H1 (cell line): ENCODE measurements around the gene HLX. TPM values are rescaled to one million over a fixed set of nuclear protein-coding genes. Genes with fewer than 3 reads are reported as not detected.

Source experiments
- CTCF ChIA-PET: fragments of 300-600 bp; sonication (Branson Sonifier 250); formaldehyde crosslinking; loops from one replicate; lab custom pipeline; 2021; ENCODE audit not compliant: partially characterized antibody; lab: Charles Lee
- POLR2A ChIA-PET: fragments of 300-600 bp; sonication (Branson Sonifier 250); formaldehyde crosslinking; loops from one replicate; lab custom pipeline; 2021; ENCODE audit warnings: inconsistent platforms; ENCODE audit not compliant: partially characterized antibody; lab: Charles Lee
- DNase-seq, 2 experiments: peaks; one replicate each; pipeline versions ENCODE4 v3.0.0 to v3.0.0-alpha.2; 2010 to 2022; ENCODE audit warnings: low spot score in 2 of 2, low read depth in 1 of 2, mixed read lengths in 1 of 2
- FAIRE-seq: peaks from 2 replicates; lab custom pipeline; 2011; peaks lifted over from hg19 to GRCh38; lab: Jason Lieb, UNC
- H2AFZ ChIP-seq: 2 replicates; pipeline ENCODE4 v1.8.1; 2012; ENCODE audit warnings: low read length, inconsistent platforms
- H2AK5ac ChIP-seq: 2 replicates; pipeline ENCODE4 v1.6.1; 2013; ENCODE audit warnings: low read depth, low read length
- H2BK120ac ChIP-seq: replicated peaks from 2 replicates; pipeline ENCODE3; 2013; ENCODE audit warnings: low read depth, low read length, inconsistent platforms
- H2BK12ac ChIP-seq: 2 replicates; pipeline ENCODE4 v1.6.1; 2013; ENCODE audit warnings: low read depth, low read length
- H2BK15ac ChIP-seq: 2 replicates; pipeline ENCODE4 v1.6.1; 2013; ENCODE audit warnings: low read length
- H2BK20ac ChIP-seq: 2 replicates; pipeline ENCODE4 v1.6.1; 2013; ENCODE audit warnings: low read length
- H2BK5ac ChIP-seq: 2 replicates; pipeline ENCODE4 v1.6.1; 2013; ENCODE audit warnings: low read depth, low read length
- H3K14ac ChIP-seq: 2 replicates; pipeline ENCODE4 v1.6.1; 2013; ENCODE audit warnings: inconsistent platforms; ENCODE audit not compliant: insufficient read length
- H3K18ac ChIP-seq: 2 replicates; pipeline ENCODE4 v1.6.1; 2013; ENCODE audit warnings: low read length; ENCODE audit errors: extremely low read depth
- H3K23ac ChIP-seq: 2 replicates; pipeline ENCODE4 v1.6.1; 2013; ENCODE audit warnings: inconsistent platforms; ENCODE audit not compliant: insufficient read length
- H3K23me2 ChIP-seq: 2 replicates; pipeline ENCODE4 v1.6.1; 2013; ENCODE audit warnings: low read depth, low read length
- H3K27ac ChIP-seq: 2 replicates; pipeline ENCODE4 v1.6.1; 2011; ENCODE audit warnings: low read depth, low read length, inconsistent platforms
- H3K27me3 ChIP-seq, 4 experiments: replicated peaks in 1 of 4; 1 replicate in 1 of 4; 2 replicates in 3 of 4; pipeline versions ENCODE4 v1.6.1 to v1.8.1; 2011 to 2013; ENCODE audit warnings: low read length in 3 of 4, mild to moderate bottlenecking in 3 of 4, inconsistent platforms in 2 of 4, mixed read lengths in 2 of 4, moderate library complexity in 1 of 4; ENCODE audit not compliant: control insufficient read depth in 3 of 4, insufficient read depth in 3 of 4; ENCODE audit errors: extremely low read depth in 1 of 4
- H3K36me3 ChIP-seq, 4 experiments: 2 replicates each; pipeline versions ENCODE4 v1.6.1 to v1.8.1; 2011 to 2013; ENCODE audit warnings: mild to moderate bottlenecking in 4 of 4, low read length in 3 of 4, moderate library complexity in 2 of 4, control low read depth in 1 of 4, inconsistent platforms in 1 of 4; ENCODE audit not compliant: insufficient read depth in 4 of 4, control insufficient read depth in 2 of 4
- H3K4ac ChIP-seq: replicated peaks from 2 replicates; pipeline ENCODE3; 2013; ENCODE audit warnings: low read length, low read depth, mixed read lengths, inconsistent platforms; ENCODE audit not compliant: insufficient read length
- H3K4me1 ChIP-seq, 4 experiments: replicated peaks in 1 of 4; 1 replicate in 1 of 4; 2 replicates in 3 of 4; pipeline versions ENCODE4 v1.6.1 to v1.8.1; 2011 to 2013; ENCODE audit warnings: low read length in 3 of 4, inconsistent platforms in 2 of 4, mixed read lengths in 1 of 4; ENCODE audit not compliant: insufficient read depth in 4 of 4, control insufficient read depth in 3 of 4
- H3K4me2 ChIP-seq, 2 experiments: 2 replicates each; pipeline versions ENCODE4 v1.6.1 to v1.8.1; 2011 to 2013; ENCODE audit warnings: low read depth in 2 of 2, low read length in 2 of 2, control low read depth in 1 of 2, inconsistent platforms in 1 of 2, mild to moderate bottlenecking in 1 of 2; ENCODE audit not compliant: insufficient read depth in 1 of 2
- H3K4me3 ChIP-seq, 4 experiments: fragments of 200-600, 300-600 bp in 1 of 4; sonication (generic), shearing (Covaris generic), sonication (Bioruptor Twin) in 1 of 4; 2 replicates each; pipeline versions ENCODE4 v1.5.1 to v1.8.1; 2011 to 2016; ENCODE audit warnings: low read length in 4 of 4, low read depth in 3 of 4, control low read depth in 2 of 4, inconsistent platforms in 2 of 4, mild to moderate bottlenecking in 2 of 4, mixed read lengths in 1 of 4, moderate library complexity in 1 of 4; ENCODE audit not compliant: insufficient read depth in 2 of 4; ENCODE audit errors: extremely low read depth in 1 of 4
- H3K56ac ChIP-seq: replicated peaks from 2 replicates; pipeline ENCODE3; 2013; ENCODE audit warnings: low read depth, mild to moderate bottlenecking, mixed read lengths, low read length, inconsistent platforms; ENCODE audit not compliant: insufficient read length
- H3K79me1 ChIP-seq: 2 replicates; pipeline ENCODE4 v1.6.1; 2013; ENCODE audit warnings: low read depth, low read length, control low read depth
- H3K79me2 ChIP-seq, 2 experiments: 2 replicates each; pipeline versions ENCODE4 v1.6.1 to v1.8.1; 2012 to 2013; ENCODE audit warnings: low read length in 2 of 2, mild to moderate bottlenecking in 2 of 2, inconsistent platforms in 1 of 2; ENCODE audit not compliant: insufficient read depth in 2 of 2, control insufficient read depth in 1 of 2
- H3K9ac ChIP-seq, 4 experiments: replicated peaks in 1 of 4; 1 replicate in 1 of 4; 2 replicates in 3 of 4; pipeline versions ENCODE4 v1.6.1 to v1.8.1; 2011 to 2013; ENCODE audit warnings: low read depth in 3 of 4, low read length in 3 of 4, control low read depth in 2 of 4, mild to moderate bottlenecking in 2 of 4, moderate library complexity in 2 of 4, inconsistent platforms in 1 of 4; ENCODE audit errors: extremely low read depth in 1 of 4
- H3K9me3 ChIP-seq, 2 experiments: 2 replicates each; pipeline versions ENCODE4 v1.6.1 to v1.8.1; 2012 to 2013; ENCODE audit warnings: mild to moderate bottlenecking in 2 of 2, moderate library complexity in 2 of 2, control low read depth in 1 of 2, inconsistent platforms in 1 of 2, low read depth in 1 of 2, low read length in 1 of 2, mixed read lengths in 1 of 2; ENCODE audit not compliant: insufficient read depth in 2 of 2
- H4K20me1 ChIP-seq, 2 experiments: replicated peaks in 1 of 2; 2 replicates each; pipeline versions ENCODE3 to v1.8.1; 2011 to 2013; ENCODE audit warnings: inconsistent platforms in 2 of 2, low read length in 2 of 2, mild to moderate bottlenecking in 1 of 2; ENCODE audit not compliant: insufficient read depth in 2 of 2, control insufficient read depth in 1 of 2
- H4K5ac ChIP-seq: 2 replicates; pipeline ENCODE4 v1.6.1; 2013; ENCODE audit warnings: low read length, low read depth, mixed read lengths, inconsistent platforms; ENCODE audit not compliant: insufficient read length
- H4K8ac ChIP-seq: 2 replicates; pipeline ENCODE4 v1.8.0; 2013; ENCODE audit warnings: mild to moderate bottlenecking, moderate library complexity, low read length, inconsistent platforms; ENCODE audit not compliant: insufficient read depth; ENCODE audit errors: extremely low read depth
- H4K91ac ChIP-seq: replicated peaks from 2 replicates; pipeline ENCODE3; 2013; ENCODE audit warnings: low read length, mixed read lengths, inconsistent platforms; ENCODE audit not compliant: insufficient read length
- RAD21 ChIP-seq, 2 experiments: IDR thresholded peaks in 1 of 2; conservative IDR thresholded peaks in 1 of 2; 2 replicates each; pipeline ENCODE4 v1.6.1; 2011; ENCODE audit warnings: low read depth in 2 of 2, low read length in 2 of 2, improper control_type of control experiment in 1 of 2, inconsistent platforms in 1 of 2, mild to moderate bottlenecking in 1 of 2, moderate library complexity in 1 of 2
- SP1 ChIP-seq: IDR thresholded peaks from 2 replicates; pipeline ENCODE4 v1.6.1; 2011; ENCODE audit warnings: low read depth, low read length
- WGBS, 2 experiments: shearing (Covaris generic) in 1 of 2; methylation state at CpG; one replicate each; pipeline versions ENCODE4 v1.1.6 to v1.1.7; 2013 to 2015; ENCODE audit warnings: low lambda C conversion rate in 2 of 2, mixed read lengths in 2 of 2, inconsistent platforms in 1 of 2, low coverage in 1 of 2, missing lambda C conversion rate in 1 of 2; ENCODE audit not compliant: insufficient replicate concordance in 2 of 2, insufficient coverage in 1 of 2, insufficient read length in 1 of 2; ENCODE audit errors: extremely low coverage in 1 of 2, missing lambda C conversion rate in 1 of 2; 5-methylcytosine and 5-hydroxymethylcytosine counted together
- polyA plus RNA-seq, 7 experiments: library from polyadenylated mRNA; depleted of rRNA in 3 of 7; stranded (reverse) in 5 of 7; unstranded in 2 of 7; fragments of >200 nt in 5 of 7; fragments of 200-250 nt in 2 of 7; gene quantifications; 1 replicate in 5 of 7; 2 replicates in 1 of 7; 4 replicates in 1 of 7; pipeline versions ENCODE4 v1.2.1 to v1.2.3, GENCODE V29; 2011 to 2013; ENCODE audit warnings: missing spikeins in 2 of 7, mixed read lengths in 2 of 7
- total RNA-seq: library from RNA; stranded (reverse); fragmentation: NEBNext Ultra II Directional; extraction: Animal tissue kit (Norgen Biotek cat#: 25700); gene quantifications from 2 replicates; pipeline ENCODE4 v1.2.1, GENCODE V29; 2021
- TF ChIP-seq, protein P1 (sequence below): IDR thresholded peaks from 2 replicates; pipeline ENCODE4 v1.6.1; 2011; ENCODE audit warnings: low read depth, mild to moderate bottlenecking, low read length; ENCODE audit not compliant: insufficient read depth

The HLX gene
- total and polyA plus RNA-seq, 2 of the 8 experiments (the other 6 are each of a cell fraction or from before 2014, with no cell fraction given), result 0.11 to 0.30 TPM

DNA sequence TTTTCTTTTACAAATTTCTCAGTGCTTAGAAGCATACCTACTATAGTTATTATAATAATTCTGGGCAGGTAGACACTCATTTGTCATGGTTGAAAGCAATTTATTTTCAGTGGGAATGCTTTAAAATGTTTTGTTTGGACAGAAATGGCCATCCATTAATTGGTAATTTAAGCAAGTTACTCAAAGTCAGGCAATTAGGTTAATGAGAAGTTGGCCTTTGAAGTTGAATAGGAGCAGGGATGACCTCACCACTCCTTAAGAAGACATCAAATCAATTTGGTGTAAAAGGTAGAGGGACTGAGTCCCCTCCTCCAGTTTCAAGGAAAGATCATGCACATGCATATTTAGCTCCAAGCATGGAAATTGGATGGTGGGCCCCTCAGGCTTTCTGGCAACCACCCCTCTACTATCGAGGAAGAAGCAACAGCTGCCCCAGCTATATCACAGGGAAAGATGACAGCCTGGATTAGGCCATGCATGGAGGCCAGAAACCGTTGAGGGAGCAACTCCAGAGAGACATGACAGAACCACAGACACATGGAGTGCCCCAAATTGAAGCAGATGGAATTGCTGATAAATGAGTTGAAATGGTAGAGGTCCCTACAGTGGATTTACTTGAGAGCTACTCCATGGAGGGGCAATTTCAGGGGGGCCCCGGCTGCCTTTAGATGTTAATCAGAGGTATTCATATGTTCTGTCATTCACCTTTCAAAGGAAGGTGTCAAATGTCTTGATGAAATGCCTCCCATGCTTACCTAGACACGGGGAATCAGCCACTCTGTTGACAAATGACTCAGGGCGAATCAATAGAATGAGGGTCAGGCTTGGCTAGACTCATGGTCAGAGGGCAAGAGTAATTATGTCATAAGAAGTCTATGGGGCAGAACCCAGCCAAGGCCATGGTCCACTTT is 26.7 kb downstream of the HLX start:
- Histone ChIP-seq H2AFZ (no peak overlapping the region), H3K4me1 (no peaks in the 10 kb centered on the region), H3K27me3 (0 out of 7 replicates have a peak, but pooled peaks cover 0 to under 1% (median 0%) of the 10 kb centered on the region in 4 experiments), H4K91ac (no peak overlapping the region), H3K14ac (no peak overlapping the region), H2BK20ac (no peak overlapping the region), H3K36me3 (no peaks in the 10 kb centered on the region), H4K5ac (no peak overlapping the region), H3K23ac (no peak overlapping the region), H3K4me3 (no peak overlapping the region), H3K79me2 (no peaks in the 10 kb centered on the region), H3K18ac (no peak overlapping the region), H2BK5ac (no peak overlapping the region), H2BK12ac (no peak overlapping the region), H3K9me3 (no peaks in the 10 kb centered on the region), H2BK15ac (no peak overlapping the region), H3K9ac (no peak overlapping the region), H3K23me2 (no peaks in the 10 kb centered on the region), H2AK5ac (no peak overlapping the region), H2BK120ac (no peak overlapping the region), H3K27ac (no peak overlapping the region), H3K79me1 (no peaks in the 10 kb centered on the region), H4K8ac (no peak overlapping the region), H3K4ac (no peak overlapping the region), H3K56ac (no peak overlapping the region), H3K4me2 (no peak overlapping the region), H4K20me1 (no peaks in the 10 kb centered on the region)
- FAIRE-seq (no peak), DNase-seq (no peak)
- 81% methylated on average over 5 of the region's 5 CpGs; no CpG with 5 or more reads in 1 of the 2 experiments for WGBS, 2 experiments
- ChIA-PET POLR2A (no interaction called here), CTCF (interaction anchor here (0.7 to 2.0 kb wide), 6 partner anchors 10 to 526 kb away, joined by 3 to 6 read pairs (median 4); no protein-coding TSS in a partner anchor)
- TF ChIP-seq, protein P1, sequence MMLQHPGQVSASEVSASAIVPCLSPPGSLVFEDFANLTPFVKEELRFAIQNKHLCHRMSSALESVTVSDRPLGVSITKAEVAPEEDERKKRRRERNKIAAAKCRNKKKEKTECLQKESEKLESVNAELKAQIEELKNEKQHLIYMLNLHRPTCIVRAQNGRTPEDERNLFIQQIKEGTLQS, result no peak
- no peak for TF ChIP-seq RAD21 (IDR thresholded peaks at IDR 0.05 in 1 of 2, conservative IDR thresholded peaks at IDR 0.05 in 1 of 2; ENCODE audit: low read depth in 2 of 2, low read length in 2 of 2)
- no peak for TF ChIP-seq SP1
